Renal cortex interstitium (tissue), 11 donors: Measurements from ENCODE around the gene PDE4D. TPM values are rescaled to one million over a fixed set of nuclear protein-coding genes. Genes with fewer than 3 reads are reported as not detected.
"Not testable (repeated sequence)": the region's sequence is repeated elsewhere in the genome, so short reads cannot be mapped to it uniquely, and the experiment has no call there.

Experiments
- DNase-seq, 11 donors: peaks; one replicate each; pipeline ENCODE4 v3.0.0-alpha.2; 2013; ENCODE audit warnings: low read depth in 9 of 11, low spot score in 4 of 11; ENCODE audit errors: extremely low read depth in 1 of 11
- polyA plus RNA-seq, 3 donors: library from polyadenylated mRNA; unstranded; fragments of 120-200 nt; gene quantifications; one replicate each; pipeline ENCODE4 v1.2.1, GENCODE V29; 2013; ENCODE audit not compliant: insufficient read length in 3 of 3

PDE4D gene
- polyA plus RNA-seq, 3 donors: 18.6 to 43.9 (median 21.4) TPM

DNA sequence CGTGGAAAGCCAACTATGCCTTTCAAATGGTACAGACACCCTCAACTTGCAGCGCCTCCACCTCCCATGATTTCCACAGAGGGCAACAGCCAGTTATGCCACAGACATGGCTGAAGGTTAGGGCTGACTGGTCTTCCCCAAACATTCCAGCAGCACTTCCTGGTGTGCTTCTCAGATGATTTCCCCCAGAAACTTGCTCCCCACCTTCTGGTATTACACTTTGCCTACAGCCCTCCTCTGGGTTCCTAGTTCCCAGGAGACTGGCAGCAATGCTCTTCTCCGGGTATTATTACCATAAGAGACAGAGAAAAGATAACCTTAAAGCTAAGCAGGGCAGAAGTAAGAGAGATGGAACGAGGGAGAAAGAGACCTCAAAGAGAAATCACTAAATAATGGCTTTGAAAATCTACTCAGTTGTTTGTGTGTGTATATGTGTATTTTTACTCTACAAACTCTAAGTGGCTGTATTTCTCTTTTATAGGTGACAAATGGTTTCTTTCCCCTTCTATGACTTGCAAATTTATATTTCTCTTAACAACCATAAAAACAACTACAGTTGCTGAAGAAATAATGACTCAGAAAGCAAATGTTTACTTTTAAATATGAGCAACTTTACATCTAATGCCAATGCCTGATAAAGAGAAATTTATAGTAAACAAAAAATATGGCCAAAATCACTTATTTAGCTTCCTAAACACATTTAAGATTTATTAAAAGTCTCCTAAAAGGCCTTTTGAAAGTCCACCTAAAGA lies 133.8 kb downstream of the PDE4D start:
- peak in 4 of 11 donors; percentile 42 to 68 (median 52) for DNase-seq

DNA sequence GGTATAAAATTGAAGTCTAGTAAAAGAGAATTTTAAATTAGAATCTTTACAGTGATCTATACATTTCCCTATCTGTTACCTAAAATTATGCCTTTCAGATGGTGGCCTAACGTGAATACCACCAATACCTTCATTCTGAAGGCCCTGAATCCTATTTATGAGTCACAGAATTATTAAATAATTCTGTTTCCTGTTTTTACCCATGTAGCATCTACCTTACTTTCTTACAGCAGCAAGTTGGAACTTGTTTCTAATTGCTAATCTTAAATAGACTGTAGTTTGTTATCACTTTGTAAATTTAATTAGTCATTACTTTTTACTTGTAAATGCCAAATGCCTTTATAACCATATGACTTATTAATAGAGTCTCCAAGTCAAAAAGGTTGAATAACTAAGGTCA lies 135.0 kb downstream of the PDE4D start:
- no peak for DNase-seq

DNA sequence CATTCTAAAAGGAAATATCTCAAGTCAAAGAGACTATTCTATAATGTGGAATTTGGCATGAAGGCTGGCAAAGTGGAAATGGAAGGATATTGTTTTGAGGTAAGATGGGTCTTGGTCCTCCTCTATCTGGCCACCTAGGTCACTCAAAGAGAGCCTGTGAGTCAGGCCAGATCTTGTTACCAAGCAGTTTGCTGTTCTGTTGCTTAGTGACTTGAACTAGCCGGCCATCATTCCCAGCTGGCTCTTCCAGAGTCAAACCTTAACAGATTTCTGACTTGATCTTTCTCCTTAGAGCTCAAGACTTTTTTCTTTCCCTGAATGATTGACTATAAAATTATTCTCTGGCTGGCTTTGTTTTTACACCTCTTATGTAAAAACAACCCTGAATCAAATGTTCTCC lies 136.1 kb downstream of the PDE4D start:
- no peak for DNase-seq

DNA sequence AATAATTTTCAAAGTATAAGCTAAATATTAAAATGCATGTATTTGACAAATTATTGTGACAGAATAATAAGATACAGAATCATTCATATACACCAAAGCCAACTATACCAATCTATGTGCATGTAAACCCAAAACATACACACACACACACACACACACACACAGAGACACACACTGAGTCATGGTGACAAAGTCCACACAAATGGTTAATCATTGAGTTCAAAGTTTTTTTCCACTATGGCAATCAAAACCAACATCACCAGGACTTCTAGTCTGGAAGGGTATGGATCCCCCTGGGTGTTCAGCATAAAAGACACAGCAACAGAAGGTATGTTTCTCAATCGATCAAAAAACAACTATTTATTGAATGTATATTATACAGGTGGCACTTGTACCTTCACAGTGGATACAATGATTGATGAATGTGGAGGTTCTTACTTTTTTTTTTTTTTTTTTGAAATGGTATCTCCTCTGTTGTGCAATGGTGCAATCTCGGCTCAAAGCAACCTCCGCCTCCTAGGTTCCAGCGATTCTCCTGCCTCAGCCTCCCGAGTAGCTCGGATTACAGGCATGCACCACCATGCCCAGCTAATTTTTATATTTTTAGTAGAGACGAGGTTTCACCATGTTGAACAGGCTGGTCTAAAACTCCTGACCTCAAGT lies 137.0 kb downstream of the PDE4D start:
- DNase-seq: no peak

DNA sequence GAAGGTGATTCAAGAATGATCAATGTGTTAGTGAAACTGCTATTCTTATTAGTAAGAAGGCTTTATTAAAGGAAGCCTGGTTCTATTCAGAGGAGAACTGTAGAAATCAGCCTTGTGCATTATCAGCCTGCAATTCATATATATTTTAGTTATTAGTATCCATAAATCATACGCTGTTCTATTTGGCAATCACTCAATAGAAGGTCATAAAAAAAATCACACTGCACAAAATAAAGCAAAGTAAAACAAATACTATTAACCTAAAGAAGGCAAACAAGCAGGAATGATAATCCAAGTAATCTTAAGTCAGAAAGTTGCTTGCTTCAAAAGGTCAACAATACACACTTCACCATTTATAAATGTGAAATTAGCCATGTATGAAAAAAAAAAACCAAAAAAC lies 138.1 kb downstream of the PDE4D start:
- DNase-seq: no peak

- no peak for DNase-seq
These were observed 139.9 kb downstream of the PDE4D start for GRCh38 chr5:59753599-59753998.

- DNase-seq: no peak
These were observed 143.6 kb downstream of the PDE4D start for GRCh38 chr5:59749782-59750520.

DNA sequence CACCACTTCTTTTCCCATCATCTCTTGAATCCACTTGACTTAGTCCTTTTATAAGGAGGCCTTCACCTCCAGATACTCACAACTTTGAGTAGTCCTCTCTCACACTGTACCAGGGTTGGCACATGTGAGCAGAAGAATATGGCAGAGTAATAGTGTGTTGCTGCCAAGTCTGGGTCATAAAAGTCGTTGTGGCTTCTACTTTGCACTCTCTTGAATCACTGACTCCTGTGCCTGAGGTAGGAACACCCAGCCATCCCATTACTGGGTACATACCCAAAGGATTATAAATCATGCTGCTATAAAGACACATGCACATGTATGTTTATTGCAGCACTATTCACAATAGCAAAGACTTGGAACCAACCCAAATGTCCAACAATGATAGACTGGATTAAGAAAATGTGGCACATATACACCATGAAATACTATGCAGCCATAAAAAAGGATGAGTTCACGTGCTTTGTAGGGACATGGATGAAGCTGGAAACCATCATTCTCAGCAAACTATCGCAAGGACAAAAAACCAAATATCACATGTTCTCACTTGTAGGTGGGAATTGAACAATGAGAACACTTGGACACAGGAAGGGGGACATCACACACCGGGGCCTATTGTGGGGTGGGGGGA lies 145.4 kb downstream of the PDE4D start:
- DNase-seq: not testable (repeated sequence)

GRCh38 chr5:59746241-59746765 lies 147.2 kb downstream of the PDE4D start:
- DNase-seq: no peak

DNA sequence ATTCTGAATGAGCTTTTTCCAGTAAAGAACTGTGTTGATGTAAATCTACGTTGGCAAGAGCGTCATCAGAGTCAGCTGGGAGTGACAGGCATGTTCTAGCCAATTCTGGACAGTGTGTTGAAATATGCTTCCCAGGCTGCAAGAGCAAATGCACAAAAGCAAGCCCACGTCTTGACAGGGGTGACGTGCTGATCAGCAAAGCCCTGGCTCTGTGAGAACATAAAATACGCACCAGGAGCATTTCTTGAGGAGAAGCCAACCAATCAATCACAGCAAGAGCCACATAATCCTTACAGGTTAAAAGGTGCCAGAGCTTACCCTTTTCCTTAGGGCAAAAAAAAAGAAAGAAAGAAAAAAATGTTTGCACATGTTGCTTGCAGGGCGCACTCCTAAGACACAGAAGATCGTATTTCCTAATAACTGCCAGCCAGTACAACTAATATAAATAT lies 148.1 kb downstream of the PDE4D start:
- DNase-seq: no peak

DNA sequence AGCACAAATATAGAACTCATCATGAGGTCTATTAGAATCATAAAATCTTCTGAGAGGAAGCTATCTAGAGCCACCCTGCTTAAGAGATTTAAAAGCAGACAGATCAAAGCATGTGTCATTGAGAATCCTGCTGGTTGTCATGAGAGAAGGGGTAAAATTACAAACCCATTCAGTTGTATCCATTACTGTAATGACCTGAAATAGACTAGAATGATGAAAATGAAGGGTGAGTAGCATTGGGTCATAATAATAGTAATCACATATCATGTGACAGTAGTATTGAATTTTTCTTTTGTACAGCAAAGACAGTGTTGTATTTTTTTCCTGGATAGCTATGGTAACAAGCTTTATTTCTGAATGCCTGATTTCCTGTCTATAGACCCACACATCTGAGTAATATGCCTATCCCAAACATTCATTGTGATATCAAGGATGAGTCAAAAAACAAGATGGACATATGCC lies 149.0 kb downstream of the PDE4D start:
- DNase-seq: no peak

DNA sequence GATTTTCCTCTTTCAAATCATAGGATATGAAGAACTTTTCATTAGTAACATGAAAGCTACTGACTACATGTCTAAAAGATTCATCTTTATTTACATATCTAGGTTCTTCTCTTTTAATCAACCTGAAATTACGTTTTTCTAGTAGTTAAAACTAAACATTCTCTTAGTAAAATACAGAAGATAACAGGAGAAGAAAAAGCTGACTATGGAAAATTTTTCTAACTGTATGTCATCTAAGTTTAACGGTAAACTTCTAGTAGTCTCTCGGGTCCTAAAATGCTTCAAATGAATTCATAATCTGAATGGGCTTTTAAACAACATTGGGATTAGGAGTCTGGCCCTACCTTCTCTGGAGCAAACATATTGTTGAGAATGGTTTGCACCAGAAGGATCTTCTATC lies 151.9 kb downstream of the PDE4D start:
- DNase-seq: no peak

DNA sequence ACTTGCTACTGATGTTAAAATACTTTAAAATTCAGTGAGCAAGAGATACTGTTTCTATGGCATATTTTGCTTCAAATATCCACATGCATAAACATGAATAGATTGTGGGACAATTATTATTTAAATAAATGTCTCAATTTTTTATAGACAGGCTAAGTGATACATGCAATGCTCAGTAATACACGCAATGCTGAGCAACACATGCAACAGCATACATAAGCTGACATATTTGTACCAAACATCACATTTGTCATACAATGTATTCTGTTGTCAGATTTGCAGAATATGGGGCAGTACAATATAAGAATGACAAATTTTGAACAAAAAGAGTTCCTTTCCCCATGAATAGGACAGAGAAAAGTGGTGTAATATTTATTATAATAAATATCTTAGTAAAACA lies 155.5 kb downstream of the PDE4D start:
- no peak for DNase-seq

GRCh38 chr5:59732806-59733205 lies 160.7 kb downstream of the PDE4D start:
- DNase-seq: no peak

DNA sequence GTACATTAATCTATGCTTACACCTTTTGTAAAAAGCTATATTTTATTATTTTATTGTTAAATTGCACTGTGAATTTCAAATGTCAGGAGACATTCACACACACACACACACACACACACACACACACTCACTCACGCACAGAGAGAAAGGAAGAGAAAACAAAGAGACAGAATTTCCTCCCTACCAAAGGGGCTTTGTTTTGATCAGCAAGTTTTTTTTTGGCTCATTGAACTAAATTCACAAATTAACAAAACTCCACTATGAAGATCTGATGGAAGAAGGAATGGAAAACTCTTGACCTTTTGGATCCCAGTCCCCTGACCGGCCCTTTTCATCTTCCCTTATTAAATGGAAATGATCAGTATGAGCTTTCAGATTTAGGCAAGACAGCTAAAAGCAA lies 161.2 kb downstream of the PDE4D start:
- DNase-seq: no peak

DNA sequence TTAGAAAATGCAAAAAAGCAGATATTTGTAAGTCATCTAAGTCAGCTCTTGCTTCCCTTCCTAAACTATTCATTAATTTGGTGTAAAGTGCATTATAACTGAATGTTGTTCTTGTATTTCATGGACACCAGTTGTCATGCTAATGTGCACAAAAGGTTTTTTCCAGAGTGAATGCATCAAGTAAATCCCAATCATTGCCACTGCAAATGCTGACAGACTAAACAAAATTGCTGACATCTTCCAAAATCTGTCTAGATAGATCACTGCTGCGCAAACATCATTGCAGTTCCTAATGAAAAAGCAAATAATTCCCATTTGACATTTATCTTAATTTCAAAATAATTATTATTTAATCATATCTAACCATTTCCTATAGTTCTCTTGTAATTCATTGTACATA lies 161.7 kb downstream of the PDE4D start:
- DNase-seq: no peak

DNA sequence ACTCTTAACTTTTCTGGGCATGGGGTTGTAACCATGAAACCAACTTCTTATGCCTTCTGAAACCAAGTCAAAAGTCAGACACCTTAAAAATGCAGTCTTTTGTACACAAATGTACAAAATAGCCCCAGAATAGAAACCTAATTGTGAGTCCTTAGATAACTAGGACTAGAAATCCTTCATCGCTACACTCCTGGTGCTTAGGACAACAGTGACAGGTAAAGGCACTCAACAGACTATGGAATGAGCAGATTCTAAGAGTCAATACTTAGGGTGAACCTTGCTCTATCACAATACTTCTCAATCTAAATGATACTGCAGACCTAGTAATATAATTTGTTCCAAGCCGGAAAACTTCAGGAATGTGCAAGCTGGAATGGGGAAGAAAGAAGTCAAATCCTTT lies 163.7 kb downstream of the PDE4D start:
- DNase-seq: no peak

GRCh38 chr5:59729357-59729756 lies 164.2 kb downstream of the PDE4D start:
- no peak for DNase-seq

GRCh38 chr5:59728356-59728755 lies 165.2 kb downstream of the PDE4D start:
- no peak for DNase-seq
